ENCODE data around the gene TRIM67. TPM values are rescaled to one million over a fixed set of nuclear protein-coding genes. Genes with fewer than 3 reads are reported as not detected.

The TRIM67 gene
- total and polyA plus RNA-seq, 2 donors (not counting 1 experiment from before 2014, with no cell fraction given): not detected

- Histone ChIP-seq H2AFZ (ENCODE audit: insufficient read depth, low read depth, low read length, poor library complexity, severe bottlenecking) (peak overlapping the region; percentile 22), H3K36me3 (replicated peaks in 1 of 2; ENCODE audit: control extremely low read depth in 1 of 2, control insufficient read depth in 1 of 2, extremely low read depth in 1 of 2, insufficient read depth in 2 of 2, low read length in 1 of 2) (no peaks in the 10 kb centered on the region), H3K9me3 (ENCODE audit: control extremely low read depth in 1 of 3, control insufficient read depth in 2 of 3, insufficient read depth in 1 of 3, low read length in 2 of 3) (peaks cover 0 to 9% (median 1%) of the 10 kb centered on the region in 3 donors), H3K4me3 (ENCODE audit: control extremely low read depth in 1 of 5, extremely low read depth in 1 of 5, insufficient read depth in 1 of 5, low read depth in 2 of 5, low read length in 4 of 5) (no peak overlapping the region), H3K27me3 (replicated peaks in 1 of 4; ENCODE audit: control extremely low read depth in 1 of 4, control insufficient read depth in 3 of 4, insufficient read depth in 4 of 4, low read length in 3 of 4) (peaks cover 0 to 49% (median 31%) of the 10 kb centered on the region in 4 experiments), H3K9ac (ENCODE audit: low read length) (no peak overlapping the region), H3K27ac (ENCODE audit: low read length in 2 of 2) (no peak overlapping the region), H4K20me1 (ENCODE audit: control insufficient read depth, insufficient read depth, low read length, poor library complexity, severe bottlenecking) (no peaks in the 10 kb centered on the region), H3K4me2 (replicated peaks; ENCODE audit: low read depth, low read length, poor library complexity, severe bottlenecking) (peak overlapping the region; percentile 66), H3K4me1 (ENCODE audit: control insufficient read depth in 2 of 2, insufficient read depth in 2 of 2, low read length in 2 of 2) (peaks cover 10 to 21% of the 10 kb centered on the region in 2 donors), H3K79me2 (ENCODE audit: control insufficient read depth, insufficient read depth, low read length) (no peaks in the 10 kb centered on the region)
- POLR2A ChIA-PET: no interaction called here
- CTCF ChIA-PET: no interaction called here
- TF ChIP-seq, protein P1, sequence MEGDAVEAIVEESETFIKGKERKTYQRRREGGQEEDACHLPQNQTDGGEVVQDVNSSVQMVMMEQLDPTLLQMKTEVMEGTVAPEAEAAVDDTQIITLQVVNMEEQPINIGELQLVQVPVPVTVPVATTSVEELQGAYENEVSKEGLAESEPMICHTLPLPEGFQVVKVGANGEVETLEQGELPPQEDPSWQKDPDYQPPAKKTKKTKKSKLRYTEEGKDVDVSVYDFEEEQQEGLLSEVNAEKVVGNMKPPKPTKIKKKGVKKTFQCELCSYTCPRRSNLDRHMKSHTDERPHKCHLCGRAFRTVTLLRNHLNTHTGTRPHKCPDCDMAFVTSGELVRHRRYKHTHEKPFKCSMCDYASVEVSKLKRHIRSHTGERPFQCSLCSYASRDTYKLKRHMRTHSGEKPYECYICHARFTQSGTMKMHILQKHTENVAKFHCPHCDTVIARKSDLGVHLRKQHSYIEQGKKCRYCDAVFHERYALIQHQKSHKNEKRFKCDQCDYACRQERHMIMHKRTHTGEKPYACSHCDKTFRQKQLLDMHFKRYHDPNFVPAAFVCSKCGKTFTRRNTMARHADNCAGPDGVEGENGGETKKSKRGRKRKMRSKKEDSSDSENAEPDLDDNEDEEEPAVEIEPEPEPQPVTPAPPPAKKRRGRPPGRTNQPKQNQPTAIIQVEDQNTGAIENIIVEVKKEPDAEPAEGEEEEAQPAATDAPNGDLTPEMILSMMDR (IDR thresholded peaks at IDR 0.05): no peak
- no peak for TF ChIP-seq EZH2 (IDR thresholded peaks at IDR 0.05; ENCODE audit: borderline replicate concordance, insufficient read depth, low read depth, low read length, poor library complexity, severe bottlenecking)
- no peak overlapping the region for H3K27ac Mint-ChIP-seq
- H3K9me3 Mint-ChIP-seq (ENCODE audit: insufficient read depth): no peaks in the 10 kb centered on the region
- DNase-seq (peak; percentile 9), ATAC-seq (ENCODE audit: low read depth) (no peak)
- H3K27me3 Mint-ChIP-seq: peaks cover 59% of the 10 kb centered on the region
- peak overlapping the region; percentile 49 for H3K4me3 Mint-ChIP-seq
- H3K4me1 Mint-ChIP-seq: peaks cover 10% of the 10 kb centered on the region
- 15% methylated on average over 43 of the region's 51 CpGs for WGBS (ENCODE audit: insufficient coverage)
- intact Hi-C loops (cut with micrococcal nuclease): no loop called here
Measured at GRCh38 chr1:231160895-231161666, 777 bp upstream of the TRIM67 start.

GRCh38 chr1:231162297-231162969, 575 bp downstream of the TRIM67 start:
- intact Hi-C loops (cut with micrococcal nuclease): no loop called here
- Mint-ChIP-seq H3K9me3 (ENCODE audit: insufficient read depth) (no peaks in the 10 kb centered on the region), H3K27ac (no peak overlapping the region), H3K4me1 (peaks cover 10% of the 10 kb centered on the region), H3K4me3 (peak overlapping the region; percentile 44), H3K27me3 (peaks cover 56% of the 10 kb centered on the region)
- H3K79me2 ChIP-seq (ENCODE audit: control insufficient read depth, insufficient read depth, low read length): no peaks in the 10 kb centered on the region
- H4K20me1 ChIP-seq (ENCODE audit: control insufficient read depth, insufficient read depth, low read length, poor library complexity, severe bottlenecking): no peaks in the 10 kb centered on the region
- no peak overlapping the region for H2AFZ ChIP-seq (ENCODE audit: insufficient read depth, low read depth, low read length, poor library complexity, severe bottlenecking)
- peak overlapping the region in 1 of 5 experiments; percentile 14 for H3K4me3 ChIP-seq (ENCODE audit: control extremely low read depth in 1 of 5, extremely low read depth in 1 of 5, insufficient read depth in 1 of 5, low read depth in 2 of 5, low read length in 4 of 5)
- peaks cover 10 to 21% of the 10 kb centered on the region in 2 donors for H3K4me1 ChIP-seq (ENCODE audit: control insufficient read depth in 2 of 2, insufficient read depth in 2 of 2, low read length in 2 of 2)
- ChIA-PET POLR2A (no interaction called here), CTCF (no interaction called here)
- H3K4me2 ChIP-seq (replicated peaks; ENCODE audit: low read depth, low read length, poor library complexity, severe bottlenecking): peak overlapping the region; percentile 66
- no peaks in the 10 kb centered on the region for H3K36me3 ChIP-seq (replicated peaks in 1 of 2; ENCODE audit: control extremely low read depth in 1 of 2, control insufficient read depth in 1 of 2, extremely low read depth in 1 of 2, insufficient read depth in 2 of 2, low read length in 1 of 2)
- WGBS (ENCODE audit: insufficient coverage): 4% methylated on average over 71 of the region's 71 CpGs
- peaks cover 0 to 9% (median 1%) of the 10 kb centered on the region in 3 donors for H3K9me3 ChIP-seq (ENCODE audit: control extremely low read depth in 1 of 3, control insufficient read depth in 2 of 3, insufficient read depth in 1 of 3, low read length in 2 of 3)
- DNase-seq (peak; percentile 51), ATAC-seq (ENCODE audit: low read depth) (no peak)
- H3K27me3 ChIP-seq (replicated peaks in 1 of 4; ENCODE audit: control extremely low read depth in 1 of 4, control insufficient read depth in 3 of 4, insufficient read depth in 4 of 4, low read length in 3 of 4): peaks cover 0 to 44% (median 27%) of the 10 kb centered on the region in 4 experiments
- peak overlapping the region; percentile 32 for H3K9ac ChIP-seq (ENCODE audit: low read length)
- H3K27ac ChIP-seq (ENCODE audit: low read length in 2 of 2): no peak overlapping the region
- TF ChIP-seq EZH2 (IDR thresholded peaks at IDR 0.05; ENCODE audit: borderline replicate concordance, insufficient read depth, low read depth, low read length, poor library complexity, severe bottlenecking): no peak
- TF ChIP-seq, protein P1 (IDR thresholded peaks at IDR 0.05): no peak
